NCI-H524 treated with DMSO at 0.1 percent for 48 hours (cell line): Measurements from ENCODE around the gene IFI27L1.

Experiments
- DNase-seq: peaks from one replicate; lab custom pipeline; 2025; lab: John Stamatoyannopoulos, UW

The IFI27L1 gene

GRCh38 chr14:94113908-94114588, 32.9 kb downstream of the IFI27L1 start:
- no peak for DNase-seq

GRCh38 chr14:94114589-94115057, 33.5 kb downstream of the IFI27L1 start:
- no peak for DNase-seq

- peak; percentile 76 for DNase-seq
Measured at GRCh38 chr14:94115058-94115591, 34.0 kb downstream of the IFI27L1 start.

- no peak for DNase-seq
Measured at GRCh38 chr14:94115631-94116030, 34.5 kb downstream of the IFI27L1 start.

- no peak for DNase-seq
Measured at GRCh38 chr14:94116701-94117100, 35.6 kb downstream of the IFI27L1 start.

GRCh38 chr14:94117856-94118255, 36.7 kb downstream of the IFI27L1 start:
- DNase-seq = no peak

- no peak for DNase-seq
Measured at GRCh38 chr14:94119071-94119470, 38.0 kb downstream of the IFI27L1 start.

- no peak for DNase-seq
Measured at GRCh38 chr14:94120667-94121340, 39.7 kb downstream of the IFI27L1 start.

- DNase-seq = no peak
Measured at GRCh38 chr14:94121485-94121884, 40.4 kb downstream of the IFI27L1 start.

GRCh38 chr14:94122438-94122837, 41.3 kb downstream of the IFI27L1 start:
- DNase-seq = no peak

- DNase-seq = no peak
Measured at GRCh38 chr14:94123296-94123695, 42.2 kb downstream of the IFI27L1 start.

- no peak for DNase-seq
Measured at GRCh38 chr14:94123868-94124267, 42.8 kb downstream of the IFI27L1 start.

GRCh38 chr14:94124582-94125377, 43.7 kb downstream of the IFI27L1 start:
- no peak for DNase-seq

- DNase-seq = no peak
Measured at GRCh38 chr14:94125659-94126418, 44.7 kb downstream of the IFI27L1 start.

GRCh38 chr14:94126419-94126677, 45.2 kb downstream of the IFI27L1 start:
- DNase-seq = no peak

GRCh38 chr14:94126800-94127199, 45.7 kb downstream of the IFI27L1 start:
- DNase-seq = no peak

- no peak for DNase-seq
Measured at GRCh38 chr14:94127330-94127729, 46.2 kb downstream of the IFI27L1 start.

- no peak for DNase-seq
Measured at GRCh38 chr14:94128216-94128839, 47.2 kb downstream of the IFI27L1 start.

- peak; percentile 69 for DNase-seq
Measured at GRCh38 chr14:94129111-94129757, 48.1 kb downstream of the IFI27L1 start, which contains the start of gene IFI27L2. Gene IFI27L2, minus strand, starts transcription at chr14:94129604. Its CDS starts 40 bp downstream, at chr14:94129564.

- DNase-seq = peak; percentile 49
Measured at GRCh38 chr14:94129758-94130414, 48.8 kb downstream of the IFI27L1 start.
